Loucy (cell line): ENCODE results near the gene RAB11FIP5.

Source experiments
- H2AFZ ChIP-seq: fragments of 200-600 bp; sonication (generic); 2 replicates; pipeline ENCODE4 v1.6.0; 2016; ENCODE audit warnings: antibody characterized with exemption, mild to moderate bottlenecking, low read length, moderate library complexity
- H3F3A ChIP-seq: fragments of 200-600 bp; 2 replicates; pipeline ENCODE4 v1.6.0; 2016; ENCODE audit warnings: antibody characterized with exemption, low read depth, mild to moderate bottlenecking
- H3K27me3 ChIP-seq: fragments of 200-600 bp; sonication (generic); 2 replicates; pipeline ENCODE4 v1.6.1; 2014; ENCODE audit warnings: low read length, mild to moderate bottlenecking; ENCODE audit not compliant: insufficient read depth, poor library complexity, severe bottlenecking
- H3K36me3 ChIP-seq: fragments of 200-600 bp; sonication (generic); 2 replicates; pipeline ENCODE4 v1.6.1; 2016; ENCODE audit warnings: low read length; ENCODE audit not compliant: insufficient read depth
- H3K4me1 ChIP-seq: fragments of 200-600 bp; sonication (generic); 2 replicates; pipeline ENCODE4 v1.5.1; 2014; ENCODE audit warnings: low read length, mild to moderate bottlenecking; ENCODE audit not compliant: insufficient read depth, poor library complexity, severe bottlenecking
- H3K4me2 ChIP-seq: fragments of 200-600 bp; sonication (generic); 2 replicates; pipeline ENCODE4 v1.6.0; 2014; ENCODE audit warnings: antibody characterized with exemption, low read length, low read depth, mild to moderate bottlenecking; ENCODE audit not compliant: poor library complexity, severe bottlenecking
- H3K4me3 ChIP-seq: fragments of 200-600 bp; sonication (generic); 2 replicates; pipeline ENCODE4 v1.5.1; 2014; ENCODE audit warnings: low read length, mild to moderate bottlenecking, mixed read lengths; ENCODE audit not compliant: poor library complexity, severe bottlenecking
- H3K79me2 ChIP-seq: fragments of 200-600 bp; sonication (generic); 2 replicates; pipeline ENCODE4 v1.6.1; 2014; ENCODE audit warnings: low read length; ENCODE audit not compliant: insufficient read depth
- H3K9ac ChIP-seq: fragments of 200-600 bp; sonication (generic); 2 replicates; pipeline ENCODE4 v1.6.0; 2014; ENCODE audit warnings: mild to moderate bottlenecking, low read depth, low read length, moderate library complexity; ENCODE audit not compliant: poor library complexity, severe bottlenecking
- H3K9me2 ChIP-seq: fragments of 200-600 bp; sonication (generic); replicated peaks from 2 replicates; pipeline ENCODE4 v1.6.1; 2016; ENCODE audit warnings: low read depth, low read length, mixed read lengths
- H3K9me3 ChIP-seq: fragments of 200-600 bp; sonication (generic); 2 replicates; pipeline ENCODE4 v1.6.1; 2014; ENCODE audit warnings: mild to moderate bottlenecking, antibody characterized with exemption, low read length, low read depth; ENCODE audit not compliant: insufficient read depth
- H4K20me1 ChIP-seq: fragments of 200-600 bp; sonication (generic); 2 replicates; pipeline ENCODE4 v1.6.0; 2014; ENCODE audit warnings: antibody characterized with exemption, low read length, mild to moderate bottlenecking; ENCODE audit not compliant: insufficient read depth, poor library complexity, severe bottlenecking
- EZH2phosphoT487 ChIP-seq: fragments of 200-600 bp; IDR thresholded peaks from 2 replicates; pipeline ENCODE4 v1.6.1; 2018; ENCODE audit warnings: antibody characterized with exemption, mild to moderate bottlenecking, moderate library complexity, borderline replicate concordance
- TF ChIP-seq, protein P1 (sequence below): fragments of 200-600 bp; sonication (generic); conservative IDR thresholded peaks from 2 replicates; pipeline ENCODE4 v1.5.1; 2014; ENCODE audit warnings: mild to moderate bottlenecking, antibody characterized with exemption, low read length

RAB11FIP5 gene

GRCh38 chr2:73112913-73113854, at the start of gene RAB11FIP5:
TSS of gene RAB11FIP5 (minus strand) at chr2:73112948. CDS start at chr2:73112777, 171 bp downstream.
- peak within 1 kb of the TSS; percentile 99 for H2AFZ ChIP-seq
- no peaks in the 10 kb centered on the region for H3K9me2 ChIP-seq
- no peaks in the 10 kb centered on the region for H3K9me3 ChIP-seq
- no peaks in the 10 kb centered on the region for H3K36me3 ChIP-seq
- no peaks in the 10 kb centered on the region for H4K20me1 ChIP-seq
- 0 out of 2 replicates have a peak, but pooled peaks cover 6% of the 10 kb centered on the region for H3F3A ChIP-seq
- no peaks in the 10 kb centered on the region for H3K27me3 ChIP-seq
- H3K79me2 ChIP-seq: peaks cover 18% of the 10 kb centered on the region; the same call in 1 of the 2 replicates
- H3K4me3 ChIP-seq: peak within 1 kb of the TSS; percentile 83
- H3K4me2 ChIP-seq: peak within 1 kb of the TSS; percentile 79
- TF ChIP-seq, protein P1, sequence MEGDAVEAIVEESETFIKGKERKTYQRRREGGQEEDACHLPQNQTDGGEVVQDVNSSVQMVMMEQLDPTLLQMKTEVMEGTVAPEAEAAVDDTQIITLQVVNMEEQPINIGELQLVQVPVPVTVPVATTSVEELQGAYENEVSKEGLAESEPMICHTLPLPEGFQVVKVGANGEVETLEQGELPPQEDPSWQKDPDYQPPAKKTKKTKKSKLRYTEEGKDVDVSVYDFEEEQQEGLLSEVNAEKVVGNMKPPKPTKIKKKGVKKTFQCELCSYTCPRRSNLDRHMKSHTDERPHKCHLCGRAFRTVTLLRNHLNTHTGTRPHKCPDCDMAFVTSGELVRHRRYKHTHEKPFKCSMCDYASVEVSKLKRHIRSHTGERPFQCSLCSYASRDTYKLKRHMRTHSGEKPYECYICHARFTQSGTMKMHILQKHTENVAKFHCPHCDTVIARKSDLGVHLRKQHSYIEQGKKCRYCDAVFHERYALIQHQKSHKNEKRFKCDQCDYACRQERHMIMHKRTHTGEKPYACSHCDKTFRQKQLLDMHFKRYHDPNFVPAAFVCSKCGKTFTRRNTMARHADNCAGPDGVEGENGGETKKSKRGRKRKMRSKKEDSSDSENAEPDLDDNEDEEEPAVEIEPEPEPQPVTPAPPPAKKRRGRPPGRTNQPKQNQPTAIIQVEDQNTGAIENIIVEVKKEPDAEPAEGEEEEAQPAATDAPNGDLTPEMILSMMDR: no peak
- TF ChIP-seq EZH2phosphoT487: no peak
- H3K9ac ChIP-seq: peak within 1 kb of the TSS; percentile 74
- H3K4me1 ChIP-seq: peaks cover 39% of the 10 kb centered on the region

DNA sequence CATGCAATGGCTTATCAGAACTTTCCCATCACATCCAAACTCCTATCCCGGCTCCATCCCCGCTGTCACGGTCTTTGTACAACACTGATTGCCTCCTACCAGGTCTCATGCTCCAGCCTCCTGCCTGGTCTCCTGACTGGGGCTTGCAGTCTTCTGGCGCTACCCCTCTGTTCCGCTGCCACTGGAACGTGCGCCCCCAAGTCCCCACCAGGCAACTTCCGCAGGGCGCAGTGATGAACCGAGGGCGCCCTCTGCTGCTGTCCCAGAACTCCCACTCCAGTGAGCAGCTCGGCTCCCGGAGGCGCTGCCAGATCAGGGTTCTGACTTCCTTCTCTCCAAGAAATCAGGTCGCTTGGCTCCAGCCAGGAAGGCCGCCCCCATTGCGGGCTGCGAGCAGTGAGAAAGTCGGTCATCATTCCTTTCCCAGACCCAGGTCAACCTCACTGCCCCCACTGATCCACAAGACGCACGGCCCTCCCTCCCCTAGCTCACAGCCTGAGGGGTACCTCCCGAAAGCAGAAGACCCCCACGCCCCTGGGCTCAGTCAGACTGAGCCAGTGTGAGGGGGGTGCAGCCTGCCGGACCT, 43.9 kb upstream of the RAB11FIP5 start:
- no peaks in the 10 kb centered on the region for H3K27me3 ChIP-seq
- no peak overlapping the region for H3K4me3 ChIP-seq
- no peak overlapping the region for H3K9ac ChIP-seq
- H4K20me1 ChIP-seq: no peaks in the 10 kb centered on the region
- no peaks in the 10 kb centered on the region for H3F3A ChIP-seq
- TF ChIP-seq EZH2phosphoT487: no peak
- TF ChIP-seq, protein P1: peak; percentile 84
- no peaks in the 10 kb centered on the region for H3K36me3 ChIP-seq
- no peaks in the 10 kb centered on the region for H3K9me3 ChIP-seq
- no peaks in the 10 kb centered on the region for H3K4me1 ChIP-seq
- H3K9me2 ChIP-seq: no peaks in the 10 kb centered on the region
- H3K79me2 ChIP-seq: no peaks in the 10 kb centered on the region
- H3K4me2 ChIP-seq: no peak overlapping the region
- H2AFZ ChIP-seq: peak overlapping the region; percentile 65; the same call in 1 of the 2 replicates

- H2AFZ ChIP-seq: peak overlapping the region; percentile 84
- H3K79me2 ChIP-seq: no peaks in the 10 kb centered on the region
- no peak for TF ChIP-seq EZH2phosphoT487
- TF ChIP-seq, protein P1: no peak
- no peaks in the 10 kb centered on the region for H3K9me3 ChIP-seq
- H3K9me2 ChIP-seq: no peaks in the 10 kb centered on the region
- H3K4me3 ChIP-seq: no peak overlapping the region
- H4K20me1 ChIP-seq: no peaks in the 10 kb centered on the region
- no peaks in the 10 kb centered on the region for H3K36me3 ChIP-seq
- peaks cover 9% of the 10 kb centered on the region for H3K4me1 ChIP-seq
- H3K27me3 ChIP-seq: no peaks in the 10 kb centered on the region
- no peak overlapping the region for H3K9ac ChIP-seq
- no peaks in the 10 kb centered on the region for H3F3A ChIP-seq
- peak overlapping the region; percentile 43 for H3K4me2 ChIP-seq
Measured at GRCh38 chr2:73142937-73143336, 30.2 kb upstream of the RAB11FIP5 start.
